Hematopoietic multipotent progenitor cell treated with erythropoietin and hydrocortisone succinate and interleukin-3 and kit ligand, for 4 days (in vitro differentiated cells): Measurements from ENCODE around the gene ELOVL3.
"Not testable (repeated sequence)": the region's sequence is repeated elsewhere in the genome, so short reads cannot be mapped to it uniquely, and the experiment has no call there.

Source experiments
- DNase-seq: peaks from one replicate; pipeline ENCODE4 v3.0.0-alpha.2; 2015

The ELOVL3 gene, protein sequence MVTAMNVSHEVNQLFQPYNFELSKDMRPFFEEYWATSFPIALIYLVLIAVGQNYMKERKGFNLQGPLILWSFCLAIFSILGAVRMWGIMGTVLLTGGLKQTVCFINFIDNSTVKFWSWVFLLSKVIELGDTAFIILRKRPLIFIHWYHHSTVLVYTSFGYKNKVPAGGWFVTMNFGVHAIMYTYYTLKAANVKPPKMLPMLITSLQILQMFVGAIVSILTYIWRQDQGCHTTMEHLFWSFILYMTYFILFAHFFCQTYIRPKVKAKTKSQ

DNA sequence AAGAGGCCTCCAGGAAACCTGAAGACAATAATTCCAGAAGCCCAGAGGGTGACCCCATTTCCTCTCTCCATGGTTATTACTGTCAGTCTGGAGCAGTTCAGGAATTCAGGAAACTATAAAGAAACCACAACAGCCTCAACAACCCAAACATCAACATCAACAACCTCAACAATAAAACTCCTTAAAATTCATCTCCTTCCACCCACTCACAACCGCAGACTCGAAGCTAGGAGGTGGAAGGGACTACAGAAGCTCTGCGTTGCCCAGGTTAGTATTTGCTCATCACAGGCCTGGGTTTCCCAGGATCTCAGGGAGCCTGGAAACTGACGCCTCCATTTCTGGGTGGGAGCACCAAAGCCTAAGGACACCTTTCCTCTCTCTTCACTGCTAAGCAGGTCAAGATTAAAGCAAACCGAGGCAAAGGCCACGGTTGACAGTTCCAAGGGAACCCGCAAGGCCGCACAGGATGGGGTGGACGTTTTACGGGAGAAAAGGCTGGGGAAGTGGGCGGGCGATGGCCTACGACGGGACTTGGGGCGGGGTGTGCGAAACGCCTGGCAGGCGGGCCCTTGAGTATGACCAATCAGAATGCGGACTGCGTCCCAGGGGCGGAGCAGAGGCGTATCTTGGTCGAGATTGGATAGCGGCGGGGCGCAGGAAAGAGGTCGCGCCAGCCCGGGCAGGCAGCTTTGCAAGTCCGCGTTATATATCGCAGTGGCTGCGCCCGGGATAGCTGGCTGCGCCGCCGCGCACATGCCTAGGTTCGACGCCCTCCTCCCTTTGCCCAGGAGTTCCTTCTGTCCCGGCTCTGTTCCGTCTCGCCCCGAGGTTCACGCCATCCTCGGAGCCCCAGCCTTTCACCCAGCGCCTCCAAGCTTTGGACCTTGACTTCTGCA, at the start of gene ELOVL3:
Gene ELOVL3 (plus strand): TSS at position 654 of the 896 bp plus-strand sequence. CDS start 250 bp downstream, outside the sequence.
- peak; percentile 97 for DNase-seq

DNA sequence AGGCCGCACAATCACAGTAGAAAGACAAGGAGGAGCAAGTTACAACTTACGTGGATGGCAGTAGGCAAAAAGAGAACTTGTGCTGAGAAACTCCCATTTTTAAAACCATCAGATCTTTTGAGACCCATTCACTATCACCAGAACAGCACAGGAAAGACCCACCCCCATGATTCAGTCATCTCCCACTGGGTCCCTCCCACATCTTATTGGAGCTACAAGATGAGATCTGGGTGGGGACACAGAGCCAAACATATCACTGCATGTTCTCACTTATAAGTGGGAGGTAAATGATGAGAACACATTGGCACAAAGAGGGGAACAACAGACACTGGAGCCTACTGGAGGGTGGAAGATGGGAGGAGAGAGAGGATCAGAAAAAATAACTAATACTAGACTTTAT, 41.5 kb upstream of the ELOVL3 start:
- no peak for DNase-seq

DNA sequence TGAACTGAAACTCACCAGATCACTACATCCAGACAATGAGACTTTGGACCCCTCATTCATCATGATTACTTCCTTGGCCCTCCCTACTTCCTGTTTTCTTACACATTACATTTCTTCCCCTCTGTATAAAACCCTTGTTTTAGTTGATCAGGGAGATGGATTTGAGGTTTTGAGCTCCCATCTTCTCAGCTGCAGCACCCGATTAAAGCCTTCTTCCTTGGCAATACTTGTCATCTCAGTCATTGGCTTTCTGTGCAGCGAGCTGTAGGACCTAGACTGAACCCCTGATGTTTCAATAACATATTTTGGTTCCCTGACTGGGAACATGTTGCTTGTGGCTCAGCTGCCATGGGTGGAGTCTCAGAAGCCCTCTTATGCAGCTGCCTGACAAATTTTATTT, 40.8 kb upstream of the ELOVL3 start:
- DNase-seq, result no peak

DNA sequence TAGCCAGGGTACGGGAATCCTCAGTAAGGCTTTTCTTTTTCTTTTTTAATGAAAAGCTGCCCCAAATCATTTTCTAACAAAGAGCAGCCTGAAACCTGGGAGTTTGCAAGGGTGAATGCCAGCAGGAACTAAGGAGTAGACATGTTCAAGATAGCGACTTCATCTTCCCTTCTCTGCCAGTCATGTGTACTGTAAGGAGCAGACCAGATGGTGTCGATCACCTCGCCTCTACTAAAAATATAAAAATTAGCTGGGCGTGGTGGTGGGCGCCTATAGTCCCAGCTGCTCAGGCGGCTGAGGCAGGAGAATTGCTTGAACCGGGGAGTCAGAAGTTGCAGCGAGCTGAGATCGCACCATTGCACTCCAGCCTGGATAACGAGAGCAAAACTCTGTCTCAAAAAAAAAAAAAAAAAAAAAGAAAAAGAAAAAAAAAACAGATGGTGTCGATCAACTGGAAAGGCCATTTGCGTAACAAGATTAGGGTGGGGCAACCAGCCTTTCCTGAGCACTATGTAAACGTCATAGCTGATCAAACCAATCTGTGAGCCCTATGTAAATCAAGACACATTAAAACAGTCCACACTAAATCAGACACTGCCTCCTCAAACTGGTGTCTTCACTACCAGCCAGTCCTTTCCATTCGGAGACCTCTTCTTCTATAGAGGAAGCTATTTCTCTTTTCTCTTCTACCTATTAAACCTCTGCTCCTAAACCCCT, 40.1 kb upstream of the ELOVL3 start:
- DNase-seq, result no peak

DNA sequence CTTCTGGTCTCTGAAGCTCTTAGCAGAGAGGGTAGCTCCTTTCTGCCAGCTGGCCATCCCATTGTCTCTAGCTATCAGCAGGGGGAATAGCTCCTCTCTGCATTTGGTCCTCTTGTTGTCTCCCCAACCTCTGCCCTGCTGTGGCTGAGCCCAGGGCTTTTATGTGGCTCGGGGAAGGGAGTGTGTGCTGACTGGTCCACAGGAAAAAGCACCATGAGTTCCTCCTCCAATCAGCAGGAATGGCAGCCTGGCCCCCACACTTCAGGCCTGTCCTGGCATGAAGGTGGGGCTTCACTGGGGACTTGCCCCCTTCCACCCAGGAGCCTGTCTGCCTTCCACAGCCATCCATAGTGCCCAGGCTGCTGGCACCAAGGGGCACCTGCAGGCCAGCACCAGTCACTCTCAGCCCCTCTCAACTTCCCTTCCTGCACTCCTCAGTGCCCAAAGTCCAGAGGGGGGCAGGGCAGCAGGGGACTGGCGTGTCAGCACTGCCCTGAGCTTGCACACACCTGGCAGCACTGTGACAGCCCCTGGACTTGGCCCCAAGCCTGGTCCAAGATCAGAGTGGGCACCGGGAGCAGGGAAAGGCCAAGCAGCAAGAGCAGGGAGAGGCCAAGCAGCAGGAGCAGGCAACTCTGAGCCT, 37.7 kb upstream of the ELOVL3 start:
- DNase-seq, result no peak

DNA sequence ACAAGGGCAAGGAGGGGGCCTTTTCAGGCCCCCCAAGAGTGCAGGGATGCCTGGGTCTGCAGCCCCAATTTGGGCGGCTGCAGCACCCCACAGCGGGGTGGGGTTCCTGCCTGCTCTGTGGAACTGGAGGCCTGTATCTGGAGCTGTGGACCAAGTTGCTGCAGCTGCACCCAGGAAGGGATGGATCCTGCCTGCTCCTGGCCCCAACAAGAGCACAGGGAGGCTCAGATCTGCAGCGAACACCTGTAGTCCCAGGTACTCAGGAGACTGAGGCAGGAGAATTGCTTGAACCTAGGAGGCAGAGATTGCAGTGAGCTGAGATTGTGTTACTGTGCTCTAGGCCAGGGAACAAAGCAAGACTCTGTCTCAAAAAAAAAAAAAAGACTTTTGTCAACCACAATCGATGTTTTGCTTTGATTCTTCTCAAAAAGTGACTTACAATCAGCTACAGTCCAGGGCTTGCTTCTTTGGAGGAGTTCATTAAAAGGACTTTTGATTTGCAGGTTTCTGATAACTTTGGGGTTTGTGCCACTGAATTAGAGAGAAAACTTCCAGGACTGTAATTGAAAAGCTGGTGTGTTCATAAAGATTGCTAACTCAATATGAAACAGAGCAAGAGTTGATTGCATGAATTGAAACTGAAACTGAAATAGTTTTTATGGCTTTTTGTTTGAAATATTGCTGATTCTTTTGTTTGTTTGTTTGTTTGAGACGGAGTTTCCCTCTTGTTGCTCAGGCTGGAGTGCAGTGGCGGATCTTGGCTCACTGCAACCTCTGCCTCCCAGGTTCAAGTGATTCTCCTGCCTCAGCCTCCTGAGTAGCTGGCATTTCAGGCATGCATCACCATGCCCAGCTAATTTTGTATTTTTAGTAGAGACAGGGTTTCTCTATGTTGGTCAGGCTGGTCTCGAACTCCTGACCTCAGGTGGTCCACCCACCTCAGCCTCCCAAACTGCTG, 36.9 kb upstream of the ELOVL3 start:
- not testable (repeated sequence) for DNase-seq

DNA sequence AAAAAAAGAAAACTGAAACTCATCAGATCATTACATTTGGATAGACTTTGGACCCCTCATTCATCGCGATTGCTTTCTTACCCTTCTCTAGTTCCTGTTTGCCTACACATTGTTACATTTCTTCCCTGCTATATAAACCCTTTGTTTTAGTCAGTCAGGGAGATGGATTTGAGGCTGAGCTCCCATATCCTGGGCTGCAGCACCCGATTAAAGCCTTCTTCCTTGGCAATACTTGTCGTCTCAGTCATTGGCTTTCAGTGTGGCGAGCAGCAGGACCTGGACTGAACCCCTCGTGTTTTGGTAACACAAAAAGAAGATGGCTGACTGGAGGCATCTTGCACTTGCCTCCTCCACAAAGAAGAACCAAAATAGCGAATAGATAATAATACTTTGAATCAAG, 34.1 kb upstream of the ELOVL3 start:
- DNase-seq, result no peak

DNA sequence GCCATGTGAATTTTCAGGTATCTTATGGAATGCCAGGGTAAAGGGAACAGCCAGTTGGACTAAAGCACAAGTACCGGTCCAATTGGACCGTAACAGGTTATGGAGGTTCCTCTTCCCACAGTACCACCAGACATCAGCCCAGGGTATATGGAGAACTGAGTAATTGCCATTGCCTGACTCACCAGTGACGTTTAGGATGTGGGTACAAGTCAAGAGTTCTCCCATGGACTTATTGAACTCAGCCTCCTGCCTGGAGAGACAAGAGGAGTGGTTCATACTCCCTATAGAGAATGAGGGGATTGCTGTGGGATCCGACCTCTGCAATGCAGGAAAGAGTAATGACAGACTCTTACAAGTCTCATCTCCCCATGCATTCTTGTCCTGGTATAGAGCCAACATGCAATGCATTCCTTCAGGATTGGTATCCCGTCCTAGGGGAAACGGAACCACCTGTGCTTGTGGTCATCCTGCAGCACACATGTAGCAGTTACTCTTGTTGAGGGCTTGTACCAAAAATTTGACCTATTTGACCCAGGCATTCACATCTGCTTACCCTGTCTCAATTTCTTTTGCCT, 30.7 kb upstream of the ELOVL3 start:
- DNase-seq, result no peak

DNA sequence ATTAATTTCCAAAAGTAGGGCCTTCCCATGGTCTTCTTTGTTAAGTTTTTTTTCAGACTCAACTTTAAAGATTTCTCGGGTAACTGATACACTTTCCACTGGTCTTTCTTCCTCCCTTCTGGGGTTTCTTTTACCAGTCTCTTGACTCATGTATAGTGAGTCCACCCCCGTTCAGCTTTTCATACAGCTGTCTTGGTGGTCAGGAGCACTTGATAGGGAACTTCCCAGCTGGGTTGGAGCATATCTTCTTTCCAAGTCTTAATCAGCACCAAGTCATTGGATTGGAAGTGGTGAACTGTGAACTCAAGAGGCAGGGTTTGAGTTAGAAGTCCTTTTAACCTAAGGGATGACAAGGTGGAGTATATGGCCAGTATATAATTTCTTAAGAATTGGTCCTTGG, 29.2 kb upstream of the ELOVL3 start:
- no peak for DNase-seq

DNA sequence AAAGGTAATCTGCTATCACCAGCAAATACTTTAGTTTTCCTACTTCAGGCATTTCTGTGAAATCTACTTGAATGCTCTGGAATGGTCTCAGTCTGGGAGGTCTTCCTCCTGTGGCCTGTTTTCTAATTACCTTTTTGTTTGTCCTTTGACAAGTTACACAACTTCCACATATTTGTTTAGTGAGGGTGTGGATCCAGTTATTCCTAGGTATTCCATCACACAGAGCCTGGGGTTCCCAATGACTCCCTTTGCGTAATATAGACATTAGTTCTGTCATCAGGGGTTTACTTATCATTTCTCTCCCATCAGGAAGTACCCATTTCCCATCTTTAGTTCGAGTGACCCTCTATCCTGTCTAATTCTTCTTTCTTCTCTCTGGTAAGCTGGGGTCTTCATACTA, 28.1 kb upstream of the ELOVL3 start:
- no peak for DNase-seq

DNA sequence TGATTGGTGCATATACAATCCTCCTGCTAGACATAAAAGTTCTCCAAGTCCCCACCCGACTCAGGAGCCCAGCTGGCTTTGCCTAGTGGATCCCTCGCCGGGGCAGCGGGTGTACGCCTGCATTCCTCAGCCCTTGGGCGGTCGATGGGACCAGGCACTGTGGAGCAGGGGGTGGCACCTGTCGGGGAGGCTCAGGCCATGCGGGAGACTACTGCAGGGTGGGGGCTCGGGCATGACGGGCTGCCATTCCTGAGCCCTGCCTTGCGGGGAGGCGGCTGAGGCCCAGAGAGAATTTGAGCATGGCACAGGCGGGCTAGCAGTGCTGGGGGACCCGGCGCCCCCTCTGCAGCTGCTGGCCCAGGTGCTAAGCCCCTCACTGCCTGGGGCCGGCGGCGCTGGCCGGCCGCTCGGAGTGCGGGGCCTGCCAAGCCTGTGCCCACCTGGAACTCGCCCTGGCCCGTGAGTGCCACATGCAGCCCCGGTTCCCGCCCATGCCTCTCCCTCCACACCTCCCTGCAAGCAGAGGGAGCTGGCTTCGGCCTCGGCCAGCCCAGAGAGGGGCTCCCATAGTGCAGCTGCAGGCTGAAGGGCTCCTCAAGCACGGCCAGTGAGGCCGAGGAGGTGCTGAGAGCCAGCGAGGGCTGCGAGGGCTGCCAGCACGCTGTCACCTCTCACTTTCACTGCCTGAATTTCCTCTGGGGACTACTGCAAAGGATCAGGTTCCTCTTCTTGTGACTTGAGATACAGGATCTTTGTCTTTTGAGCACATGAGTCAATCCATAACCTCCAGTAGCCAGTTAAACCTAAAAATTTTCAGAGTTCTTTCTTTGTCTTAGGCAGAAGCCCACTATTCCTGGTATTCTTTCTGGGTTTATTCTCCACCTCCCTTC, 25.1 kb upstream of the ELOVL3 start:
- DNase-seq, result no peak

DNA sequence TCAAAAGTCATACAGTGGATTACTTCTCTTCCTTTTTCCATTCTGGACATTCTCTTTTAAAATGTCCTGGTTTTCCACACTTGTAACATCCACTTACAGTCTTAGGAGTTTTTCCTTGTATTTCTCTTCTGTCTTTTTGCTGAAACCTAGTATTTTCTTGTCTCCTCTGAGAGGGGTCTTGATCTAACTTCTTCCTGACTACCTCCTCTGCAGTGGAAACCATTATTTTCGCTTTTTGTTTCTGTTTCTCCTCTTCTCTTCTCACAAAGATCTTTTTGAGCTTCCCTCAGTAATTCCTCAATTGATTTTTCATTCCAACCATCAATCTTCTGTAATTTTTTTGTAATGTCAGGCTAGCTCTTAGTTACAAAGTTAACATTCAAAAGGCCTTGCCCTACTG, 23.7 kb upstream of the ELOVL3 start:
- no peak for DNase-seq

DNA sequence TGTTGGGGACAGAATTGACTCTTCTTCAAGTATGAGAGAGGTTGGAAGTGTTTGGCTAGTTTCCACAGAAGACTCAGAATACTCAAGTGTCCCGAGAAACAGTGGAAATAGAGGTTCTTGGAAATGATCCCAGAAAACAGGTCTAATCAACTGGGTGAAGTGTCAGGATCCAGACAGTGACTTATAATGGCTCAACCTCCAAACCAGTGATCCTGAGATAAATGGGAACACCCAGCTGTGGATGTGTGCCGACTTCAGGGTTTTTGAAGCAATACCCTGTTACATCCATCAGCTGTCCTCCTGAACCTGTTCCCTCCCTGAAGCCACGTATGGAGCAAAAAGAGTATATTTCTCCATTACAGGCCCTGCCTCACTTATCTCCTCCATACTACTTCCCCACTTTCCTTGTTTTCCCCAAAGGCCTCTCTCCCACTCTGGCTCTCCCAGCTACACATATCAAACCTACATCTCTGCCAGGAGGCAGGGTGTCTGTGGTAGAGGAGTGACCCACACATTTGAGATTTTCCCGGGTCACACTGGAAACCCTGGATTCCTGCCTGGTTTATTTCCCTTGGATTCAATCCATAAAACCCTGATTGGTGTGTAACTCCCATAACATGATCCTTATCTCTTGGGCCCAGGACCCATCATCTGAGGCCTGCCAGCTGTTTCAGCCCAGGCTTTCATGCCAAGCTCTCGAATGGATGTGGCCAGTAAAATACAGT, 17.6 kb upstream of the ELOVL3 start:
- no peak for DNase-seq

DNA sequence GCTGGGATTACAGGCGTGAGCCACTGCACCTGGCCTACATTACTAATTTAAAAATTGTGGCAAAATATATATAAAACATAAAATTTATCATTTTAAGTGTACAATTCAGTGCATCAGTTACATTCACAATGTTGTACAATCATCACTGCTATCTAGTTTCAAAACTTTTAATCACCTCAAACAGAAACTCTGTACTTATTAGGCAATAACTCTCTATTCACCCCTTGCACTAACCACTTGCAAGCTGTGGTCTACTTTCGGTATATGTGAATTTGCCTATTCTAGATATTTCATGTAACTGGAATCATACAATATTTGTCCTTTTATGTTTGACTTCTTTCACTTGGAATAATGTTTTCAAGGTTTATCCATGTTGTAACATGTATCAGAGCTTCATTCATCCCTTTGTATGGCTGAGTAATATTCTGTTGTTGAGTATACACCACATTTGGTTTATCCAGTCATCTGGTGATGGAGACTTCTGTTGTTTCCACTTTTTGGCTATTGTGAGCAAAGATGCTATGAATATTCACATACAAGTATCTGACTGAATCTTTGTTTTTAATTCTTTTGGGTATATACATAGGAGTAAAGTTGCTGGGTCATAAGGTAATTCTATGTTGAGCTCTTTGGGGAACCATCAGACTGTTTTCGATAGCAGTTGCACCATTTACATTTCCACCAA, 14.3 kb upstream of the ELOVL3 start:
- no peak for DNase-seq

DNA sequence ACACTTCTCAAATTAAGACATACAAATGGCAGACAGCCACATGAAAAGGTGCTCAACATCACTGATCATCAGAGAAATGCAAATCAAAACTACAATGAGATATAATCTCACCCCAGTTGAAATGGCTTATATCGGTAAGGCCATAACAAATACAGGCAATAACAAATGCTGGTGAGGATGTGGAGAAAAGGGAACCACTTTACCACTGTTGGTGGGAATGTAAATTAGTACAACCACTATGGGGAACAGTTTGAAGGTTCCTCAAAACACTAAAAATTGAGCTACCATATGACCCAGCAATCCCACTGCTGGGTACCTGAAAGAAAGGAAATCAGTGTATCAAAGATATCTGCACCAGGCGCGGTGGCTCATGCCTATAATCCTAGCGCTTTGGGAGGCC, 12.5 kb upstream of the ELOVL3 start:
- DNase-seq, result peak; percentile 28

DNA sequence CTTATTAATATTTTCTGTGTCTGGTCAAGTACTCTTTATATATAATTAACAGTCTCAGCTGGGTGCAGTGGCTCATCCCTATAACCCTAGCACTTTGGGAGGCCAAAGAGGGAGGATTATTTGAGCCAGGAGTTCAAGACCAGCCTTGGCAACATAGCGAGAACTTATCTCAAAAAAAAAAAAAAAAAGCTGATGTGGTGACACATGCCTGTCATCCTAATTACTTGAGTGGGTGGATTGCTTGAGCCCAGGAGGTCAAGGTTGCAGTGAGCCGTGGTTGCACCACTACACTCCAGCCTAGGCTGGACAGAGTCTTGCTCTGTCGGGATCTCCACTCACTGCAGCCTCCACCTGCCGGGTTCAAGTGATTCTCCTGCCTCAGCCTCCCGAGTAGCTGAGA, 6.7 kb upstream of the ELOVL3 start:
- no peak for DNase-seq

DNA sequence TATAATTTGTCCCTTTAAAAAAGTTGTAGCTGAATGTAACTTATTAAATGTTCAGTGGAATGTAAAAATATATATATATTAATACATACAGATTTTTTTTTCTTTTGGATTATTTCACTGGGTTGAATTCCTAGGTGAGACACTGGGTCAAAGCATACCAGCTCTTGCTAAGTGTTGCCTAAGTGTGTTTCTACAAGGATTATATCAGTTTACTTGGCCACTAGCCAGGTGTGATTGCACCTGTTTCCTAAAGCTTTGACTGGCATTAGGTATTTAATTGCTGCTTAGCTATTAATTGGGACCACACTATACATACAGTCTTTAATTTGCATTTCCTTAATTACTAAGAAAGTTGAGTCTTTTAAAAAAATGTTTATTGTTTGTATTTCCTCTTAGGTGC, 5.5 kb upstream of the ELOVL3 start:
- no peak for DNase-seq

DNA sequence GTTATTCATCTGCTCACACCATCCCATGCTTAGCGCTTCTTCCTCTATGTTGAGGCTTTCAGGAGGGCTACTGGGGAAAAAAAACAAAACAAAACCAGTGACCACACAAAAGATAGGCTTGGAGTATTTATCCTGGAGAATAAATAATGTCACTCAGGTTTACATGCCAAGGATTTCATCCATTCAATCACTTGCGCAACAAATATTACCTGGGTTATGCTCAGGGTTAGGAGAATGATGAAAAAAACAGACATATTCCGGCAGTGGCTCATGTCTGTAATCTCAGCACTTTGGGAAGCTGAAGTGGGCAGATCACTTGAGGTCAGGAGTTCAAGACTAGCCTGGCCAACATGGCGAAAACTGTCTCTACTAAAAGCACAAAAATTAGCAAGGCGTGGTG, 3.3 kb upstream of the ELOVL3 start:
- no peak for DNase-seq

DNA sequence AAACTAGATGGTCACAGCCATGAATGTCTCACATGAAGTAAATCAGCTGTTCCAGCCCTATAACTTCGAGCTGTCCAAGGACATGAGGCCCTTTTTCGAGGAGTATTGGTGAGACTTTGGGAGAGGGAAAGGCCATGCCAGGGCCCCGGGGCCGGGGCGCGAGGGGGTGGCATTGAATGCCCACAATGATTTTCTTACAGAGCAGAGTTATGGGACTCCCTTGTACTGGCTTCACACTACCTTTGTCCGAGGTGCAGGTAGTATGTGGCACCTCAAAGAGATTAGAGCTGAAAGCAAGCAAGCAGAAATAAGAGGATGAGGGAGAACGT, 407 bp downstream of the ELOVL3 start:
- DNase-seq, result no peak
